Left lung (tissue), 10 donors: ENCODE results near the gene MYH9. TPM values are rescaled to one million over a fixed set of nuclear protein-coding genes. Genes with fewer than 3 reads are reported as not detected.

ENCODE experiments used
- ATAC-seq: fragments of 200-7000 bp; cut with Tn5 transposase; one replicate; pipeline ENCODE4 v1.9.1; 2020; ENCODE audit warnings: moderate library complexity
- DNase-seq, 4 donors: peaks; one replicate each; pipeline ENCODE4 v3.0.0-alpha.2; 2013 to 2020
- H3K27ac ChIP-seq, 2 donors: fragments of 200-600 bp; sonication (generic) in 1 of 2; one replicate each; pipeline versions ENCODE4 v1.5.0 to v1.8.0; 2020 to 2021
- H3K27me3 ChIP-seq, 2 donors: fragments of 200-600 bp; sonication (generic) in 1 of 2; one replicate each; pipeline versions ENCODE4 v1.5.0 to v1.8.0; 2020 to 2021
- H3K36me3 ChIP-seq, 2 donors: fragments of 200-600 bp; sonication (generic) in 1 of 2; one replicate each; pipeline versions ENCODE4 v1.5.0 to v1.8.0; 2020 to 2021
- H3K4me1 ChIP-seq, 2 donors: fragments of 200-600 bp; one replicate each; pipeline ENCODE4 v1.8.0; 2021
- H3K4me3 ChIP-seq, 2 donors: fragments of 200-600 bp; sonication (generic) in 1 of 2; one replicate each; pipeline versions ENCODE4 v1.5.0 to v1.8.0; 2020 to 2021; ENCODE audit warnings: mild to moderate bottlenecking in 1 of 2
- H3K9me3 ChIP-seq, 2 donors: fragments of 200-600 bp; sonication (generic) in 1 of 2; one replicate each; pipeline versions ENCODE4 v1.5.0 to v1.8.0; 2020 to 2021
- CTCF ChIP-seq, 2 donors: fragments of 200-600 bp; sonication (generic) in 1 of 2; IDR thresholded peaks; one replicate each; pipeline versions ENCODE4 v1.5.0 to v1.8.0; 2021; ENCODE audit warnings: antibody characterized with exemption in 2 of 2
- intact Hi-C, 2 donors: fragments of 100-400 bp; cut with DNase I; formaldehyde crosslinking; loops; one replicate each; pipeline versions ENCODE4 v1.11.2 to v1.14.2; 2022
- polyA plus RNA-seq, 6 donors: library from polyadenylated mRNA; unstranded; fragments of 120-200 nt; gene quantifications; one replicate each; pipeline ENCODE4 v1.2.1, GENCODE V29; 2013; ENCODE audit not compliant: insufficient read length in 6 of 6
- total RNA-seq, 2 donors: library from RNA; stranded (reverse); fragmentation: NEBNext Ultra II Directional; extraction: Animal tissue kit (Norgen Biotek cat#: 25700); gene quantifications; one replicate each; pipeline ENCODE4 v1.2.1, GENCODE V29; 2021
- donor health status: DM: no; HTN: yes; CAD: no.
- donor health status: DM: no; HTN: no; CAD: no.

MYH9 gene
- total and polyA plus RNA-seq, 8 donors = 225 to 761 (median 270) TPM

- H3K27me3 ChIP-seq = no peaks in the 10 kb centered on the region
- no peak overlapping the region for H3K27ac ChIP-seq
- H3K4me3 ChIP-seq = no peak overlapping the region
- H3K9me3 ChIP-seq = no peaks in the 10 kb centered on the region
- intact Hi-C loops = no loop called here
- no peak for TF ChIP-seq CTCF (IDR thresholded peaks at IDR 0.05)
- peak in 1 of 4 donors; percentile 40 for DNase-seq
- peak; percentile 33 for ATAC-seq
- peaks cover 10 to 100% of the 10 kb centered on the region in 2 donors for H3K36me3 ChIP-seq
- H3K4me1 ChIP-seq = peaks cover 0 to 4% of the 10 kb centered on the region in 2 donors
Measured at GRCh38 chr22:36289406-36289870, 98.3 kb downstream of the MYH9 start.

- intact Hi-C loops = no loop called here
- TF ChIP-seq CTCF (IDR thresholded peaks at IDR 0.05) = no peak
- peaks cover 15 to 100% of the 10 kb centered on the region in 2 donors for H3K36me3 ChIP-seq
Measured at GRCh38 chr22:36288571-36289405, 99.0 kb downstream of the MYH9 start.

GRCh38 chr22:36287881-36288515 lies 99.8 kb downstream of the MYH9 start:
- Histone ChIP-seq H3K27ac (no peak overlapping the region), H3K9me3 (no peaks in the 10 kb centered on the region), H3K4me3 (no peak overlapping the region), H3K4me1 (peaks cover 0 to 4% of the 10 kb centered on the region in 2 donors), H3K36me3 (peaks cover 12 to 100% of the 10 kb centered on the region in 2 donors), H3K27me3 (no peaks in the 10 kb centered on the region)
- TF ChIP-seq CTCF (IDR thresholded peaks at IDR 0.05) = no peak
- no peak for ATAC-seq
- intact Hi-C loops = no loop called here
- peak in 1 of 4 donors; percentile 68 for DNase-seq

More at GRCh38 chr22:36288571-36289405, 99.0 kb downstream of the MYH9 start:
- H3K27ac ChIP-seq = no peak overlapping the region
- peaks cover 0 to 4% of the 10 kb centered on the region in 2 donors for H3K4me1 ChIP-seq
- H3K4me3 ChIP-seq = no peak overlapping the region
- H3K27me3 ChIP-seq = no peaks in the 10 kb centered on the region
- peak in 2 of 4 donors; percentile 29 to 60 for DNase-seq
- H3K9me3 ChIP-seq = no peaks in the 10 kb centered on the region
- no peak for ATAC-seq

- Histone ChIP-seq H3K9me3 (no peaks in the 10 kb centered on the region), H3K27ac (peak overlapping the region in 1 of 2 donors; percentile 9), H3K36me3 (peaks cover 6 to 100% of the 10 kb centered on the region in 2 donors), H3K4me1 (peaks cover 0 to 4% of the 10 kb centered on the region in 2 donors), H3K27me3 (no peaks in the 10 kb centered on the region), H3K4me3 (no peak overlapping the region)
- peak; percentile 79 for ATAC-seq
- intact Hi-C loops = no loop called here
- peak; percentile 74 to 88 for TF ChIP-seq CTCF (IDR thresholded peaks at IDR 0.05)
- peak; percentile 40 to 89 (median 67) for DNase-seq
Measured at GRCh38 chr22:36286096-36286957, 101.4 kb downstream of the MYH9 start.
